ENCODE measurements around the gene GATD1.

- TF ChIP-seq CTCF (IDR thresholded peaks at IDR 0.05) (no peak), POLR2AphosphoS5 (IDR thresholded peaks at IDR 0.05) (no peak), POLR2A (IDR thresholded peaks at IDR 0.05) (no peak)
Observed at GRCh38 chr11:794013-794765, 16.9 kb upstream of the GATD1 start.
